Subcutaneous abdominal adipose tissue (tissue), 5 donors: ENCODE measurements around the gene RASSF10.

Experiments
- H3K27ac ChIP-seq: one replicate; pipeline ENCODE4 v1.7.0; 2013; ENCODE audit warnings: low read depth, mild to moderate bottlenecking, inconsistent platforms, low read length, moderate library complexity
- H3K27me3 ChIP-seq, 5 donors: one replicate each; pipeline ENCODE4 v1.7.0; 2013; ENCODE audit warnings: low read length in 5 of 5, inconsistent platforms in 1 of 5; ENCODE audit not compliant: control insufficient read depth in 5 of 5, insufficient read depth in 4 of 5
- H3K36me3 ChIP-seq, 5 donors: one replicate each; pipeline ENCODE4 v1.7.0; 2013; ENCODE audit warnings: low read length in 5 of 5; ENCODE audit not compliant: control insufficient read depth in 5 of 5, insufficient read depth in 5 of 5
- H3K4me1 ChIP-seq, 5 donors: one replicate each; pipeline ENCODE4 v1.7.0; 2013; ENCODE audit warnings: low read length in 5 of 5, mild to moderate bottlenecking in 3 of 5, moderate library complexity in 1 of 5; ENCODE audit not compliant: control insufficient read depth in 5 of 5, insufficient read depth in 5 of 5
- H3K4me3 ChIP-seq, 5 donors: one replicate each; pipeline ENCODE4 v1.7.0; 2013; ENCODE audit warnings: low read length in 5 of 5, low read depth in 1 of 5
- H3K9ac ChIP-seq, 5 donors: one replicate each; pipeline ENCODE4 v1.7.0; 2013; ENCODE audit warnings: low read length in 5 of 5, mild to moderate bottlenecking in 4 of 5, moderate library complexity in 3 of 5
- H3K9me3 ChIP-seq, 5 donors: one replicate each; pipeline ENCODE4 v1.7.0; 2013; ENCODE audit warnings: low read length in 5 of 5; ENCODE audit not compliant: control insufficient read depth in 5 of 5
- donor health status: healthy.
- donor health status: healthy.
- donor health status: healthy.
- donor health status: healthy.
- donor health status: healthy.

Gene RASSF10

GRCh38 chr11:13016415-13016814, 7.3 kb downstream of the RASSF10 start:
- Histone ChIP-seq H3K9ac (no peak overlapping the region), H3K36me3 (no peaks in the 10 kb centered on the region), H3K4me1 (no peaks in the 10 kb centered on the region), H3K27me3 (peaks cover 3 to 22% (median 9%) of the 10 kb centered on the region in 5 donors), H3K27ac (no peak overlapping the region), H3K9me3 (no peaks in the 10 kb centered on the region), H3K4me3 (no peak overlapping the region)

- Histone ChIP-seq H3K27ac (no peak overlapping the region), H3K4me1 (no peaks in the 10 kb centered on the region), H3K27me3 (peaks cover 0 to 5% (median 3%) of the 10 kb centered on the region in 5 donors), H3K4me3 (no peak overlapping the region), H3K36me3 (no peaks in the 10 kb centered on the region), H3K9me3 (peaks cover 0 to 3% (median 0%) of the 10 kb centered on the region in 5 donors), H3K9ac (no peak overlapping the region)
These were observed 10.2 kb downstream of the RASSF10 start for GRCh38 chr11:13019313-13019712.

- H3K4me1 ChIP-seq: peaks cover 0 to 1% (median 0%) of the 10 kb centered on the region in 5 donors
- H3K36me3 ChIP-seq: no peaks in the 10 kb centered on the region
- H3K9me3 ChIP-seq: peaks cover 0 to 3% (median 0%) of the 10 kb centered on the region in 5 donors
- H3K27me3 ChIP-seq: peaks cover 0 to 8% (median 0%) of the 10 kb centered on the region in 5 donors
- H3K4me3 ChIP-seq: no peak overlapping the region
- no peak overlapping the region for H3K9ac ChIP-seq
- no peak overlapping the region for H3K27ac ChIP-seq
These were observed 14.3 kb downstream of the RASSF10 start for GRCh38 chr11:13023423-13023822.

GRCh38 chr11:13026722-13027121, 17.6 kb downstream of the RASSF10 start:
- Histone ChIP-seq H3K4me3 (no peak overlapping the region), H3K27me3 (peaks cover 0 to 9% (median 3%) of the 10 kb centered on the region in 5 donors), H3K9ac (no peak overlapping the region)

GRCh38 chr11:13028322-13028721, 19.2 kb downstream of the RASSF10 start:
- no peaks in the 10 kb centered on the region for H3K9me3 ChIP-seq
- H3K9ac ChIP-seq: no peak overlapping the region
- no peak overlapping the region for H3K4me3 ChIP-seq
- H3K27ac ChIP-seq: no peak overlapping the region
- H3K36me3 ChIP-seq: no peaks in the 10 kb centered on the region
- peaks cover 0 to 36% (median 0%) of the 10 kb centered on the region in 5 donors for H3K4me1 ChIP-seq
- H3K27me3 ChIP-seq: peaks cover 0 to 9% (median 3%) of the 10 kb centered on the region in 5 donors

More at GRCh38 chr11:13026722-13027121, 17.6 kb downstream of the RASSF10 start:
- Histone ChIP-seq H3K9me3 (peaks cover 0 to 3% (median 0%) of the 10 kb centered on the region in 5 donors), H3K36me3 (no peaks in the 10 kb centered on the region), H3K27ac (no peak overlapping the region), H3K4me1 (peaks cover 0 to 25% (median 0%) of the 10 kb centered on the region in 5 donors)

- H3K4me3 ChIP-seq: no peak overlapping the region
- peaks cover 0 to 9% (median 3%) of the 10 kb centered on the region in 5 donors for H3K27me3 ChIP-seq
- no peak overlapping the region for H3K27ac ChIP-seq
- H3K9me3 ChIP-seq: no peaks in the 10 kb centered on the region
- no peaks in the 10 kb centered on the region for H3K36me3 ChIP-seq
- no peak overlapping the region for H3K9ac ChIP-seq
- H3K4me1 ChIP-seq: peaks cover 0 to 50% (median 0%) of the 10 kb centered on the region in 5 donors
These were observed 20.8 kb downstream of the RASSF10 start for GRCh38 chr11:13029872-13030271.

- H3K36me3 ChIP-seq: no peaks in the 10 kb centered on the region
- H3K27ac ChIP-seq: no peak overlapping the region
These were observed 21.7 kb downstream of the RASSF10 start for GRCh38 chr11:13030857-13031256.

GRCh38 chr11:13031349-13031748, 22.2 kb downstream of the RASSF10 start:
- Histone ChIP-seq H3K9me3 (no peaks in the 10 kb centered on the region), H3K4me3 (no peak overlapping the region), H3K27ac (no peak overlapping the region), H3K4me1 (peaks cover 0 to 51% (median 0%) of the 10 kb centered on the region in 5 donors), H3K27me3 (peaks cover 0 to 13% (median 3%) of the 10 kb centered on the region in 5 donors), H3K9ac (no peak overlapping the region), H3K36me3 (no peaks in the 10 kb centered on the region)

More at GRCh38 chr11:13030857-13031256, 21.7 kb downstream of the RASSF10 start:
- no peak overlapping the region for H3K4me3 ChIP-seq
- H3K9ac ChIP-seq: no peak overlapping the region
- H3K27me3 ChIP-seq: peaks cover 0 to 10% (median 3%) of the 10 kb centered on the region in 5 donors
- peaks cover 0 to 51% (median 0%) of the 10 kb centered on the region in 5 donors for H3K4me1 ChIP-seq
- H3K9me3 ChIP-seq: no peaks in the 10 kb centered on the region

- Histone ChIP-seq H3K9me3 (no peaks in the 10 kb centered on the region), H3K27me3 (peaks cover 0 to 13% (median 0%) of the 10 kb centered on the region in 5 donors), H3K4me3 (no peak overlapping the region)
These were observed 24.8 kb downstream of the RASSF10 start for GRCh38 chr11:13033760-13034533.

GRCh38 chr11:13035711-13036110, 26.6 kb downstream of the RASSF10 start:
- no peak overlapping the region for H3K4me3 ChIP-seq
- peaks cover 0 to 5% (median 0%) of the 10 kb centered on the region in 5 donors for H3K27me3 ChIP-seq
- peaks cover 0 to 36% (median 0%) of the 10 kb centered on the region in 5 donors for H3K4me1 ChIP-seq
- no peak overlapping the region for H3K27ac ChIP-seq
- H3K36me3 ChIP-seq: no peaks in the 10 kb centered on the region
- H3K9me3 ChIP-seq: no peaks in the 10 kb centered on the region
- H3K9ac ChIP-seq: no peak overlapping the region

More at GRCh38 chr11:13033760-13034533, 24.8 kb downstream of the RASSF10 start:
- H3K9ac ChIP-seq: no peak overlapping the region
- peaks cover 0 to 46% (median 0%) of the 10 kb centered on the region in 5 donors for H3K4me1 ChIP-seq
- no peaks in the 10 kb centered on the region for H3K36me3 ChIP-seq
- no peak overlapping the region for H3K27ac ChIP-seq
